Gastroesophageal sphincter (tissue), 3 donors: Measurements from ENCODE around the gene FAM72A.
"Not testable (repeated sequence)": the region's sequence is repeated elsewhere in the genome, so short reads cannot be mapped to it uniquely, and the experiment has no call there.

Experiments used
- EP300 ChIP-seq: sonication (generic); formaldehyde crosslinking; IDR thresholded peaks from one replicate; pipeline ENCODE4 v1.6.1; 2017; ENCODE audit warnings: antibody characterized with exemption, mild to moderate bottlenecking
- POLR2A ChIP-seq, 2 donors: fragments of 450-650 bp; IDR thresholded peaks; one replicate each; pipeline ENCODE4 v1.6.1; 2017; ENCODE audit warnings: antibody characterized with exemption in 2 of 2, mild to moderate bottlenecking in 2 of 2, moderate library complexity in 1 of 2
- TF ChIP-seq, protein P1 (sequence below), 4 experiments: fragments of 200-600 bp in 2 of 4; fragments of 450-650 bp in 2 of 4; sonication (generic) in 1 of 4; IDR thresholded peaks; one replicate each; pipeline ENCODE4 v1.5.1; 2017 to 2019; ENCODE audit warnings: antibody characterized with exemption in 4 of 4, mild to moderate bottlenecking in 2 of 4, moderate library complexity in 2 of 4

- TF ChIP-seq, protein P1, sequence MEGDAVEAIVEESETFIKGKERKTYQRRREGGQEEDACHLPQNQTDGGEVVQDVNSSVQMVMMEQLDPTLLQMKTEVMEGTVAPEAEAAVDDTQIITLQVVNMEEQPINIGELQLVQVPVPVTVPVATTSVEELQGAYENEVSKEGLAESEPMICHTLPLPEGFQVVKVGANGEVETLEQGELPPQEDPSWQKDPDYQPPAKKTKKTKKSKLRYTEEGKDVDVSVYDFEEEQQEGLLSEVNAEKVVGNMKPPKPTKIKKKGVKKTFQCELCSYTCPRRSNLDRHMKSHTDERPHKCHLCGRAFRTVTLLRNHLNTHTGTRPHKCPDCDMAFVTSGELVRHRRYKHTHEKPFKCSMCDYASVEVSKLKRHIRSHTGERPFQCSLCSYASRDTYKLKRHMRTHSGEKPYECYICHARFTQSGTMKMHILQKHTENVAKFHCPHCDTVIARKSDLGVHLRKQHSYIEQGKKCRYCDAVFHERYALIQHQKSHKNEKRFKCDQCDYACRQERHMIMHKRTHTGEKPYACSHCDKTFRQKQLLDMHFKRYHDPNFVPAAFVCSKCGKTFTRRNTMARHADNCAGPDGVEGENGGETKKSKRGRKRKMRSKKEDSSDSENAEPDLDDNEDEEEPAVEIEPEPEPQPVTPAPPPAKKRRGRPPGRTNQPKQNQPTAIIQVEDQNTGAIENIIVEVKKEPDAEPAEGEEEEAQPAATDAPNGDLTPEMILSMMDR (IDR thresholded peaks at IDR 0.05), result peak in 1 of 4 experiments; percentile 34
- not testable (repeated sequence) for TF ChIP-seq POLR2A (IDR thresholded peaks at IDR 0.05); EP300
Observed at GRCh38 chr1:206174182-206174868, 28.3 kb downstream of the FAM72A start.
